AG10803 (cell line): ENCODE measurements around the gene LYSMD1.

Experiments used
- DNase-seq: peaks from one replicate; pipeline ENCODE4 v3.0.0; 2010; ENCODE audit warnings: low read depth
- H3K4me3 ChIP-seq: 2 replicates; pipeline ENCODE4 v1.5.1; 2011; ENCODE audit warnings: mild to moderate bottlenecking, low read length, control low read depth
- CTCF ChIP-seq: conservative IDR thresholded peaks from 2 replicates; pipeline ENCODE4 v1.5.1; 2011; ENCODE audit warnings: mild to moderate bottlenecking, low read length, control low read depth, inconsistent platforms

The LYSMD1 gene

GRCh38 chr1:151158326-151158725, 7.4 kb downstream of the LYSMD1 start:
- H3K4me3 ChIP-seq, result no peak overlapping the region
- DNase-seq, result no peak
- TF ChIP-seq CTCF, result no peak

GRCh38 chr1:151157067-151157531, 8.6 kb downstream of the LYSMD1 start:
- no peak overlapping the region for H3K4me3 ChIP-seq
- no peak for DNase-seq
- TF ChIP-seq CTCF, result no peak

- no peak within 1 kb of the TSS for H3K4me3 ChIP-seq
- DNase-seq, result no peak
Observed at GRCh38 chr1:151156515-151156819, 9.2 kb downstream of the LYSMD1 start, which contains the start of gene TNFAIP8L2. TNFAIP8L2 (plus strand) TSS chr1:151156649; CDS start chr1:151158698, 2,049 bp downstream.

GRCh38 chr1:151147665-151148064, 18.0 kb downstream of the LYSMD1 start:
- H3K4me3 ChIP-seq, result no peak overlapping the region
- DNase-seq, result no peak
- TF ChIP-seq CTCF, result no peak

More at GRCh38 chr1:151156515-151156819, 9.2 kb downstream of the LYSMD1 start, which contains the start of gene TNFAIP8L2:
- no peak for TF ChIP-seq CTCF

GRCh38 chr1:151147132-151147503, 18.6 kb downstream of the LYSMD1 start:
- DNase-seq, result peak; percentile 16
- no peak for TF ChIP-seq CTCF
- H3K4me3 ChIP-seq, result peak overlapping the region; percentile 67

GRCh38 chr1:151146412-151147131, 19.1 kb downstream of the LYSMD1 start, which contains the start of gene SEMA6C:
SEMA6C (minus strand) TSS chr1:151146631; CDS start chr1:151142621, 4,010 bp downstream.
- peak; percentile 86 for DNase-seq
- no peak for TF ChIP-seq CTCF
- peak within 1 kb of the TSS; percentile 79 for H3K4me3 ChIP-seq

GRCh38 chr1:151146072-151146411, 19.7 kb downstream of the LYSMD1 start:
- no peak for DNase-seq
- no peak for TF ChIP-seq CTCF

More at GRCh38 chr1:151146072-151146411, 19.7 kb downstream of the LYSMD1 start:
- peak overlapping the region; percentile 79 for H3K4me3 ChIP-seq
